ENCODE results near the gene RAE1.

- TF ChIP-seq CTCF (IDR thresholded peaks at IDR 0.05; ENCODE audit: low read length) (no peak), EZH2 (optimal IDR thresholded peaks at IDR 0.05; ENCODE audit: low read depth, low read length) (no peak), EZH2phosphoT487 (IDR thresholded peaks at IDR 0.05; ENCODE audit: low read length) (no peak)
Observed at GRCh38 chr20:57415771-57416170, 64.7 kb downstream of the RAE1 start.

Data from MM.1S (cell line).